ENCODE measurements around the gene OR6B3.

OR6B3 gene

GRCh38 chr2:240043279-240043989, 9.9 kb downstream of the OR6B3 start:
- no peak for DNase-seq

- no peak for DNase-seq
These were observed 10.6 kb downstream of the OR6B3 start for GRCh38 chr2:240042740-240043139.

GRCh38 chr2:240041363-240041762, 12.0 kb downstream of the OR6B3 start:
- DNase-seq = no peak

- no peak for DNase-seq
These were observed 16.0 kb downstream of the OR6B3 start for GRCh38 chr2:240037358-240037757.

GRCh38 chr2:240033330-240033678, 20.0 kb downstream of the OR6B3 start:
- no peak for DNase-seq

- no peak for DNase-seq
These were observed 20.7 kb downstream of the OR6B3 start for GRCh38 chr2:240032406-240033329.

- no peak for DNase-seq
These were observed 22.8 kb downstream of the OR6B3 start, which contains the start of gene OR6B2 for GRCh38 chr2:240030379-240031094. TSS of gene OR6B2 (minus strand) at chr2:240030429. CDS start at chr2:240030429, 0 bp downstream.

- DNase-seq = peak in 1 of 2 experiments; percentile 14
These were observed 28.6 kb downstream of the OR6B3 start for GRCh38 chr2:240024766-240025165.

GRCh38 chr2:240023792-240024191, 29.5 kb downstream of the OR6B3 start:
- DNase-seq = no peak

GRCh38 chr2:240021488-240022104, 31.7 kb downstream of the OR6B3 start:
- DNase-seq = peak; percentile 47 to 67

- DNase-seq = no peak
These were observed 35.1 kb downstream of the OR6B3 start for GRCh38 chr2:240018071-240018750.

GRCh38 chr2:240014327-240014726, 39.0 kb downstream of the OR6B3 start:
- no peak for DNase-seq

GRCh38 chr2:240013343-240013742, 40.0 kb downstream of the OR6B3 start:
- DNase-seq = no peak

- no peak for DNase-seq
These were observed 50.3 kb downstream of the OR6B3 start for GRCh38 chr2:240002983-240003382.

GRCh38 chr2:240000671-240001070, 52.6 kb downstream of the OR6B3 start:
- no peak for DNase-seq

GRCh38 chr2:239997686-239998409, 55.5 kb downstream of the OR6B3 start:
- no peak for DNase-seq
